GM12878 (cell line): Measurements from ENCODE around the gene JAML. TPM values are rescaled to one million over a fixed set of nuclear protein-coding genes. Genes with fewer than 3 reads are reported as not detected.

Source experiments
- ATAC-seq: fragments of 200-7000 bp; cut with Tn5 transposase; 3 replicates; pipeline ENCODE4 v1.9.1; 2020; ENCODE audit warnings: mild to moderate bottlenecking, moderate library complexity
- BruUV-seq: library from RNA; stranded (reverse); fragments of 400-500 nt; replicated peaks from 2 replicates; lab custom pipeline; 2021; lab: Mats Ljungman, UMichigan
- CTCF ChIA-PET: fragments of 300-600 bp; sonication (Branson Sonifier 250); formaldehyde crosslinking; extraction: SDS; loops from one replicate; lab custom pipeline; 2021; ENCODE audit warnings: inconsistent platforms; lab: Yijun Ruan, JAX
- POLR2A ChIA-PET: fragments of 350-600 bp; formaldehyde crosslinking; extraction: SDS; loops from one replicate; lab custom pipeline; 2021; ENCODE audit warnings: inconsistent platforms; lab: Charles Lee
- RAD21 ChIA-PET: fragments of 300-600 bp; sonication (Branson Sonifier 250); formaldehyde crosslinking; loops from one replicate; lab custom pipeline; 2023; ENCODE audit warnings: antibody characterized with exemption; ENCODE audit not compliant: unreplicated experiment; lab: Charles Lee
- SMC1A ChIA-PET: fragments of 300-600 bp; sonication (Branson Sonifier 250); formaldehyde crosslinking; loops from one replicate; lab custom pipeline; 2023; ENCODE audit not compliant: unreplicated experiment, uncharacterized antibody; lab: Charles Lee
- DNase-seq: peaks from one replicate; pipeline ENCODE4 v3.0.0-alpha.2; 2011; ENCODE audit warnings: low read depth, low spot score
- FAIRE-seq: peaks from 3 replicates; lab custom pipeline; 2011; peaks lifted over from hg19 to GRCh38; lab: Jason Lieb, UNC
- H2AFZ ChIP-seq: 2 replicates; pipeline ENCODE4 v1.6.0; 2011; ENCODE audit warnings: low read depth, low read length, control low read depth; ENCODE audit not compliant: control insufficient read depth
- H3K27ac ChIP-seq: 2 replicates; pipeline ENCODE4 v1.5.1; 2011; ENCODE audit warnings: control low read depth; ENCODE audit not compliant: control insufficient read depth, insufficient read depth
- H3K27me3 ChIP-seq, 2 experiments: replicated peaks in 1 of 2; 2 replicates each; pipeline versions ENCODE4 v1.6.0 to v1.6.1; 2011; ENCODE audit warnings: low read length in 1 of 2; ENCODE audit not compliant: control insufficient read depth in 2 of 2, insufficient read depth in 2 of 2
- H3K36me3 ChIP-seq, 2 experiments: 2 replicates each; pipeline ENCODE4 v1.5.1; 2011; ENCODE audit warnings: low read length in 1 of 2; ENCODE audit not compliant: control insufficient read depth in 2 of 2, insufficient read depth in 2 of 2
- H3K4me1 ChIP-seq: 2 replicates; pipeline ENCODE4 v1.6.1; 2011; ENCODE audit warnings: mild to moderate bottlenecking, low read length, moderate library complexity, mixed read lengths; ENCODE audit not compliant: control insufficient read depth, insufficient read depth
- H3K4me2 ChIP-seq: 2 replicates; pipeline ENCODE4 v1.6.0; 2011; ENCODE audit warnings: control low read depth; ENCODE audit not compliant: control insufficient read depth, insufficient read depth
- H3K4me3 ChIP-seq: fragments of 200-600 bp; sonication (generic); 2 replicates; pipeline ENCODE4 v1.5.1; 2016
- H3K79me2 ChIP-seq: 2 replicates; pipeline ENCODE4 v1.6.0; 2011; ENCODE audit warnings: low read length; ENCODE audit not compliant: control insufficient read depth, insufficient read depth
- H3K9ac ChIP-seq: 2 replicates; pipeline ENCODE4 v1.8.0; 2011; ENCODE audit warnings: low read length, control low read depth, mixed read lengths; ENCODE audit not compliant: control insufficient read depth, insufficient read depth
- H3K9me3 ChIP-seq: replicated peaks from 3 replicates; pipeline ENCODE4 v1.5.1; 2011; ENCODE audit warnings: mild to moderate bottlenecking, low read length; ENCODE audit not compliant: control insufficient read depth, insufficient read depth
- H4K20me1 ChIP-seq: 2 replicates; pipeline ENCODE4 v1.6.0; 2011; ENCODE audit not compliant: control insufficient read depth, insufficient read depth
- CBX5 ChIP-seq: sonication (generic); IDR thresholded peaks from 2 replicates; pipeline ENCODE4 v1.6.1; 2016; ENCODE audit warnings: low read depth, moderate library complexity, mild to moderate bottlenecking, inconsistent platforms
- CEBPB ChIP-seq, 2 experiments: fragments of 150-350 bp in 1 of 2; IDR thresholded peaks; 2 replicates each; pipeline ENCODE4 v1.6.1; 2012 to 2014; ENCODE audit warnings: low read depth in 2 of 2, low read length in 2 of 2, borderline replicate concordance in 1 of 2, inconsistent platforms in 1 of 2
- CREB1 ChIP-seq: IDR thresholded peaks from 2 replicates; pipeline ENCODE4 v1.6.1; 2012; ENCODE audit warnings: low read depth, mild to moderate bottlenecking, inconsistent platforms
- CREM ChIP-seq: IDR thresholded peaks from 2 replicates; pipeline ENCODE4 v1.6.1; 2014; ENCODE audit warnings: antibody characterized with exemption, low read depth
- FOS ChIP-seq: IDR thresholded peaks from 3 replicates; pipeline ENCODE4 v1.6.1; 2011; ENCODE audit warnings: borderline replicate concordance; ENCODE audit not compliant: insufficient read length; ENCODE audit errors: extremely low read depth
- MTA3 ChIP-seq: IDR thresholded peaks from 2 replicates; pipeline ENCODE4 v1.6.1; 2012; ENCODE audit warnings: low read length, inconsistent platforms, borderline replicate concordance
- POLR2AphosphoS2 ChIP-seq: IDR thresholded peaks from 2 replicates; pipeline ENCODE4 v1.6.1; 2011; ENCODE audit warnings: low read depth, mild to moderate bottlenecking, low read length, improper control_type of control experiment, moderate library complexity
- SIN3A ChIP-seq: IDR thresholded peaks from 2 replicates; pipeline ENCODE4 v1.6.1; 2012; ENCODE audit warnings: low read depth, low read length, improper control_type of control experiment
- STAT1 ChIP-seq: fragments of 450-650 bp; conservative IDR thresholded peaks from 2 replicates; pipeline ENCODE4 v1.6.1; 2014; ENCODE audit warnings: antibody characterized with exemption, mild to moderate bottlenecking
- TBL1XR1 ChIP-seq: IDR thresholded peaks from 2 replicates; pipeline ENCODE4 v1.6.1; 2012; ENCODE audit warnings: low read depth, low read length, improper control_type of control experiment
- ZNF217 ChIP-seq: fragments of 450-650 bp; IDR thresholded peaks from 2 replicates; pipeline ENCODE4 v1.6.1; 2017; ENCODE audit warnings: antibody characterized with exemption, mild to moderate bottlenecking
- ZNF274 ChIP-seq: IDR thresholded peaks from one replicate; pipeline ENCODE4 v1.8.0; 2011; ENCODE audit not compliant: insufficient read length, insufficient read depth
- ZNF384 ChIP-seq: IDR thresholded peaks from 2 replicates; pipeline ENCODE4 v1.6.1; 2012; ENCODE audit warnings: low read depth, mild to moderate bottlenecking, low read length, improper control_type of control experiment, borderline replicate concordance
- ZZZ3 ChIP-seq: IDR thresholded peaks from 2 replicates; pipeline ENCODE4 v1.6.1; 2011; ENCODE audit warnings: low read depth; ENCODE audit not compliant: control insufficient read depth, insufficient read length
- WGBS: methylation state at CpG from one replicate; pipeline ENCODE4 v1.1.6; 2016; ENCODE audit warnings: low lambda C conversion rate; ENCODE audit not compliant: insufficient replicate concordance, insufficient coverage; ENCODE audit errors: missing lambda C conversion rate; 5-methylcytosine and 5-hydroxymethylcytosine counted together
- in situ Hi-C: fragments of 300-500 bp; cut with MboI; formaldehyde crosslinking; loops from 9 replicates; pipeline ENCODE4 v1.14.3; 2018; ENCODE audit warnings: mixed read lengths
- intact Hi-C: fragments of 100-400 bp; cut with micrococcal nuclease; formaldehyde crosslinking; loops from one replicate; pipeline ENCODE4 v1.14.2; 2022; ENCODE audit not compliant: unreplicated experiment
- polyA plus RNA-seq, 11 experiments: library from polyadenylated mRNA; depleted of rRNA in 4 of 11; unstranded in 6 of 11; stranded (reverse) in 5 of 11; fragments of >200 nt; fragmentation: Nextera tagmentation in 4 of 11; fragmentation: Illumina TruSeq in 1 of 11; extraction: Ambion mirVana in 4 of 11; extraction: Trizol in 1 of 11; gene quantifications; 1 replicate in 1 of 11; 2 replicates in 10 of 11; pipeline versions ENCODE4 v1.2.1 to v1.2.3, GENCODE V29; 2011 to 2016; ENCODE audit warnings: inconsistent platforms in 2 of 11, missing spikeins in 2 of 11, low read depth in 1 of 11
- total RNA-seq, 4 experiments: library from RNA; depleted of rRNA in 3 of 4; stranded (reverse); fragments of >200 nt in 3 of 4; fragmentation: Illumina TruSeq in 1 of 4; extraction: Trizol in 1 of 4; gene quantifications; 2 replicates each; pipeline versions ENCODE4 v1.2.1 to v1.2.3, GENCODE V29; 2013 to 2021
- TF ChIP-seq, protein P1 (sequence below): IDR thresholded peaks from 2 replicates; pipeline ENCODE4 v1.6.1; 2011; ENCODE audit warnings: mild to moderate bottlenecking, low read depth, low read length, moderate library complexity; ENCODE audit not compliant: insufficient replicate concordance
- TF ChIP-seq, protein P2 (sequence below): fragments of 450-650 bp; IDR thresholded peaks from 2 replicates; pipeline ENCODE4 v1.6.1; 2014; ENCODE audit warnings: mild to moderate bottlenecking
- TF ChIP-seq, protein P3 (sequence below): fragments of 450-650 bp; IDR thresholded peaks from 2 replicates; pipeline ENCODE4 v1.6.1; 2016; ENCODE audit warnings: mild to moderate bottlenecking
- TF ChIP-seq, protein P4 (sequence below): fragments of 150-350 bp; IDR thresholded peaks from 2 replicates; pipeline ENCODE4 v1.6.1; 2014; ENCODE audit warnings: mild to moderate bottlenecking, low read depth, low read length

Gene JAML
- total and polyA plus RNA-seq, 10 of the 15 experiments (the other 5 are each of a cell fraction or from before 2014, with no cell fraction given) = 0.60 to 8.1 (median 3.5) TPM

DNA sequence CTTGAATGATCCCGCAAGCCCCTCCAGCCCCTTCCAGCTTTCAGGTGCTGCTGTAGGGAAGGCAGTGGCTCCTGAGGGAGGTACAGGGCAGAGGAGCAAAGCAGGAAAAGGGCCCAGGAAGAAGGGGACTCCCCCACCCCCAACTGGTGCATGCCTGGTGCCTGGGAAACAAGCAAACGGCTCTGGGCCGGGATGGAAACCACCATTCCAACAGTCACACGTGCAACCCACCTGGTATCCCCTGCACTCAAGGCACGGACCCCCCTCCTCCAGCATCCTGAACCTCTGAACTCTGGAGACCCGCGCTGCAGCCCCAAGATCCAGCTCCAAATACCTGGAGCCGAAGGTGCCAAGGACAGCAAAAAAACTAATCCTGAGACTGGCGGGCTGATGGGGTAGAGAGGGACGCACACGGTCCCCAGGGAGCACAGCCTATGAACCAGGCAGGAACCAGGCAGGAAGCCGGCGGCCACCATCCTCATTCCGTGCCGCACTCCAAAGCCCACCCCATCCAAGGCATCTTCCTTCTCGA, 72.7 kb downstream of the JAML start:
- RAD21 ChIA-PET = no interaction called here
- Histone ChIP-seq H3K9ac (no peak overlapping the region), H4K20me1 (no peaks in the 10 kb centered on the region), H3K4me2 (peak overlapping the region; percentile 33; the same call in 1 of the 2 replicates), H3K4me1 (no peaks in the 10 kb centered on the region), H3K27ac (no peak overlapping the region), H3K4me3 (no peak overlapping the region), H3K9me3 (no peaks in the 10 kb centered on the region), H3K27me3 (peaks cover 24 to 32% of the 10 kb centered on the region in 2 experiments), H3K36me3 (no peaks in the 10 kb centered on the region), H2AFZ (no peak overlapping the region), H3K79me2 (no peaks in the 10 kb centered on the region)
- CTCF ChIA-PET = interaction anchor here (0.7 to 0.8 kb wide), 2 partner anchors 11 to 30 kb away, joined by 3 read pairs; no protein-coding TSS in a partner anchor
- DNase-seq (no peak), FAIRE-seq (no peak), ATAC-seq (no peak)
- WGBS = 18% methylated on average over 16 of the region's 16 CpGs
- intact Hi-C loops = no loop called here
- no peak for TF ChIP-seq SIN3A
- TF ChIP-seq CBX5 = no peak
- TF ChIP-seq ZNF274 = no peak
- TF ChIP-seq, protein P1, sequence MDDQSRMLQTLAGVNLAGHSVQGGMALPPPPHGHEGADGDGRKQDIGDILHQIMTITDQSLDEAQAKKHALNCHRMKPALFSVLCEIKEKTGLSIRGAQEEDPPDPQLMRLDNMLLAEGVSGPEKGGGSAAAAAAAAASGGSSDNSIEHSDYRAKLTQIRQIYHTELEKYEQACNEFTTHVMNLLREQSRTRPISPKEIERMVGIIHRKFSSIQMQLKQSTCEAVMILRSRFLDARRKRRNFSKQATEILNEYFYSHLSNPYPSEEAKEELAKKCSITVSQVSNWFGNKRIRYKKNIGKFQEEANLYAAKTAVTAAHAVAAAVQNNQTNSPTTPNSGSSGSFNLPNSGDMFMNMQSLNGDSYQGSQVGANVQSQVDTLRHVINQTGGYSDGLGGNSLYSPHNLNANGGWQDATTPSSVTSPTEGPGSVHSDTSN = no peak
- no peak for TF ChIP-seq POLR2AphosphoS2
- TF ChIP-seq FOS = no peak
- no peak for TF ChIP-seq MTA3
- TF ChIP-seq ZNF384 = no peak
- TF ChIP-seq CEBPB (IDR thresholded peaks at IDR 0.05; ENCODE audit: borderline replicate concordance in 1 of 2, low read depth in 2 of 2, low read length in 2 of 2) = no peak
- TF ChIP-seq CREB1 = no peak
- TF ChIP-seq STAT1 = no peak
- TF ChIP-seq ZNF217 = no peak
- TF ChIP-seq ZZZ3 = no peak
- TF ChIP-seq, protein P2, sequence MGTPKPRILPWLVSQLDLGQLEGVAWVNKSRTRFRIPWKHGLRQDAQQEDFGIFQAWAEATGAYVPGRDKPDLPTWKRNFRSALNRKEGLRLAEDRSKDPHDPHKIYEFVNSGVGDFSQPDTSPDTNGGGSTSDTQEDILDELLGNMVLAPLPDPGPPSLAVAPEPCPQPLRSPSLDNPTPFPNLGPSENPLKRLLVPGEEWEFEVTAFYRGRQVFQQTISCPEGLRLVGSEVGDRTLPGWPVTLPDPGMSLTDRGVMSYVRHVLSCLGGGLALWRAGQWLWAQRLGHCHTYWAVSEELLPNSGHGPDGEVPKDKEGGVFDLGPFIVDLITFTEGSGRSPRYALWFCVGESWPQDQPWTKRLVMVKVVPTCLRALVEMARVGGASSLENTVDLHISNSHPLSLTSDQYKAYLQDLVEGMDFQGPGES = no peak
- TF ChIP-seq, protein P3, sequence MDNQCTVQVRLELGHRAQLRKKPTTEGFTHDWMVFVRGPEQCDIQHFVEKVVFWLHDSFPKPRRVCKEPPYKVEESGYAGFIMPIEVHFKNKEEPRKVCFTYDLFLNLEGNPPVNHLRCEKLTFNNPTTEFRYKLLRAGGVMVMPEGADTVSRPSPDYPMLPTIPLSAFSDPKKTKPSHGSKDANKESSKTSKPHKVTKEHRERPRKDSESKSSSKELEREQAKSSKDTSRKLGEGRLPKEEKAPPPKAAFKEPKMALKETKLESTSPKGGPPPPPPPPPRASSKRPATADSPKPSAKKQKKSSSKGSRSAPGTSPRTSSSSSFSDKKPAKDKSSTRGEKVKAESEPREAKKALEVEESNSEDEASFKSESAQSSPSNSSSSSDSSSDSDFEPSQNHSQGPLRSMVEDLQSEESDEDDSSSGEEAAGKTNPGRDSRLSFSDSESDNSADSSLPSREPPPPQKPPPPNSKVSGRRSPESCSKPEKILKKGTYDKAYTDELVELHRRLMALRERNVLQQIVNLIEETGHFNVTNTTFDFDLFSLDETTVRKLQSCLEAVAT = no peak
- no peak for TF ChIP-seq CREM
- no peak for TF ChIP-seq TBL1XR1
- TF ChIP-seq, protein P4, sequence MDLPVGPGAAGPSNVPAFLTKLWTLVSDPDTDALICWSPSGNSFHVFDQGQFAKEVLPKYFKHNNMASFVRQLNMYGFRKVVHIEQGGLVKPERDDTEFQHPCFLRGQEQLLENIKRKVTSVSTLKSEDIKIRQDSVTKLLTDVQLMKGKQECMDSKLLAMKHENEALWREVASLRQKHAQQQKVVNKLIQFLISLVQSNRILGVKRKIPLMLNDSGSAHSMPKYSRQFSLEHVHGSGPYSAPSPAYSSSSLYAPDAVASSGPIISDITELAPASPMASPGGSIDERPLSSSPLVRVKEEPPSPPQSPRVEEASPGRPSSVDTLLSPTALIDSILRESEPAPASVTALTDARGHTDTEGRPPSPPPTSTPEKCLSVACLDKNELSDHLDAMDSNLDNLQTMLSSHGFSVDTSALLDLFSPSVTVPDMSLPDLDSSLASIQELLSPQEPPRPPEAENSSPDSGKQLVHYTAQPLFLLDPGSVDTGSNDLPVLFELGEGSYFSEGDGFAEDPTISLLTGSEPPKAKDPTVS = no peak
- in situ Hi-C loops = no loop called here
- POLR2A ChIA-PET = no interaction called here
- no TSS peak for BruUV-seq
- SMC1A ChIA-PET = interaction anchor here (0.5 kb wide), 1 partner anchor 76 kb away, joined by 5 read pairs; no protein-coding TSS in a partner anchor
